Measurements from ENCODE around the gene NRXN3.

The NRXN3 gene

DNA sequence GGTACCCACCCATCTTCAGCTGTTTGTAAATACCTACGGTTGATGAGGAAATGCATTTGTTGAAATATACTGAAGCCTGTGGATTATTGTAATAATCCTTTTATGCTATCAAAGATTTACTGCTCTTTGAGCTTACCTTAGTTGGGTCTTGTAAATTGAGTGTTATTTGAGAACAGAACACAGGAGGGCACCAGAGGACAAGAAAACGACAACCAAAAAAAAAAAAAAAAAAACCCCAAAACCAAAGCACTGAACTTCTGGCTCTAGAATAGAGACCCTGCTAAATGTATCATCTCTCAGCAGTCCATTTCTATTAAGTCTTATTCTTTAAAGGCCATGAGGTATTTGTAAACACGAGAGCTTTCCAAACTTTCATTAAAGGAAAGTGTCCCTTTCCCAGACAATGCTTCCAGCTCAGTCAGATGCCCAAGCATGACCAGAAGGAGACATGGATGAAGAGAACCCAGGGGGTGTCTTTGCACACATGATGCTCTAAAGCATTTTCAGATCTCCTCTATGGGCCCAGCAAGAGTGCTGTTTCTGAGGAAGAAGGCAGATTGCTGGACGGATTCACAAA lies 763.9 kb downstream of the NRXN3 start:
- no peak for TF ChIP-seq GATA3 (IDR thresholded peaks at IDR 0.05; ENCODE audit: low read depth, low read length)
- TF ChIP-seq GATA2 (IDR thresholded peaks at IDR 0.05; ENCODE audit: low read depth, low read length), result no peak

DNA sequence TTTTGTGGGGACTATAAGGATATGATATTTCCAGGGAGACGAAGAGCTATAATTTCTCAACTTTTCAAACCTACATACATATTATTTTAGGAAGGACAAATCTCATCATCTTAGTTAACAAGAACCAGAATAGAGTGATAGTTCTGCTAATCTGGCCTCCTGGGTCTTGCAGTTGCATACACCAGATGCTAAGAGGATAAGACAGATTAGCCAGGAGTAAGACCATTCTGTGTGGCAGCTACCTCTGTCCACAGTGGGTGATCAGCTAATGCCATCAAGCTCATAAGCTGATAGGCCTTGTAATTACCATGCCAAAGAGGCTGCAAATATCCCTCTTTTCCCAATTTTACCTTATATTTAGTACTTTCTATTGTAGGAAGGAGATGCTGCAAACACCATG lies 776.8 kb downstream of the NRXN3 start:
- TF ChIP-seq GATA3 (IDR thresholded peaks at IDR 0.05; ENCODE audit: low read depth, low read length) (no peak), GATA2 (IDR thresholded peaks at IDR 0.05; ENCODE audit: low read depth, low read length) (no peak)

GRCh38 chr14:78947681-78948080 lies 777.5 kb downstream of the NRXN3 start:
- TF ChIP-seq GATA3 (IDR thresholded peaks at IDR 0.05; ENCODE audit: low read depth, low read length), result no peak
- TF ChIP-seq GATA2 (IDR thresholded peaks at IDR 0.05; ENCODE audit: low read depth, low read length), result no peak

GRCh38 chr14:78950649-78951048 lies 780.5 kb downstream of the NRXN3 start:
- no peak for TF ChIP-seq GATA2 (IDR thresholded peaks at IDR 0.05; ENCODE audit: low read depth, low read length)
- no peak for TF ChIP-seq GATA3 (IDR thresholded peaks at IDR 0.05; ENCODE audit: low read depth, low read length)

DNA sequence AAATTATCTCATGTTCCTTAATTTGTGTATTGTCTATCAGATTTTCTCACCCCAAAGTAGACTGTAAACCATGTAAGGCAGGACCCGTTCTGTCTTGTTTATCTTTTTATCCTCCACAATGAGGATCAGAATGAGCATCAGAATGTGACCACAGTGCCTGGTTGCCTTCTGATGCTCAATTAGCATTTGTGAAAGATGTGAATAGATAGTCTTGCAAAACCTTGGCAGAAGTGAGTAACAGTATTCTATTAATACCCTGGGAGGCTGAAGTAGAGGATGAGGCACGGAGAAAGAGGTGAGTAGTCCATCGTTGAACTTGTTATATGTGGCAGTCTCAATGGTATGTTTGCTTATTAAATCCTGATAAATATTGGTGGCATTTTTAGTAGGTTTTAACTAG lies 781.4 kb downstream of the NRXN3 start:
- TF ChIP-seq GATA2 (IDR thresholded peaks at IDR 0.05; ENCODE audit: low read depth, low read length), result no peak
- TF ChIP-seq GATA3 (IDR thresholded peaks at IDR 0.05; ENCODE audit: low read depth, low read length), result no peak

GRCh38 chr14:78959674-78960264 lies 789.6 kb downstream of the NRXN3 start:
- TF ChIP-seq GATA2 (IDR thresholded peaks at IDR 0.05; ENCODE audit: low read depth, low read length), result no peak
- no peak for TF ChIP-seq GATA3 (IDR thresholded peaks at IDR 0.05; ENCODE audit: low read depth, low read length)

GRCh38 chr14:78967111-78967809 lies 797.1 kb downstream of the NRXN3 start:
- no peak for TF ChIP-seq GATA2 (IDR thresholded peaks at IDR 0.05; ENCODE audit: low read depth, low read length)
- no peak for TF ChIP-seq GATA3 (IDR thresholded peaks at IDR 0.05; ENCODE audit: low read depth, low read length)

GRCh38 chr14:78968265-78968664 lies 798.1 kb downstream of the NRXN3 start:
- TF ChIP-seq GATA3 (IDR thresholded peaks at IDR 0.05; ENCODE audit: low read depth, low read length), result no peak
- no peak for TF ChIP-seq GATA2 (IDR thresholded peaks at IDR 0.05; ENCODE audit: low read depth, low read length)

DNA sequence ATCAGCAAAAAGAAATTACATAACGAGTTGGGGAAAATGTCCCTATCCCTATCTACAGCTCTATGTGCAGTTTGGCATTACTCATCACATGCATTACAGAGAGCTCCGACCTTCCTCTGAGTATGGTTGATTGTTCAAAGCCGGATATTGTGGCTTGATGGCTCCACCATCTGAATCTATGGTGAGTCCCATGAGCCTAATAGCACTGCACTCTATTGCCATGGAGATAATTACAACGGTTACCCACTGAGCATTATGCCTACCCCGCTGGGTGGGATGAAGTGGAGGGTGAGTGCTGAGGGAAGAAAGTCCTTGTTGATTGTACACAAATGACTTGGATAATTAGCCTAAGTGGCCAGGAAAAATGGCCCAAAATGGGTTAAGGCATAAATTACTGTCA lies 800.5 kb downstream of the NRXN3 start:
- TF ChIP-seq GATA2 (IDR thresholded peaks at IDR 0.05; ENCODE audit: low read depth, low read length) (no peak), GATA3 (IDR thresholded peaks at IDR 0.05; ENCODE audit: low read depth, low read length) (no peak)

DNA sequence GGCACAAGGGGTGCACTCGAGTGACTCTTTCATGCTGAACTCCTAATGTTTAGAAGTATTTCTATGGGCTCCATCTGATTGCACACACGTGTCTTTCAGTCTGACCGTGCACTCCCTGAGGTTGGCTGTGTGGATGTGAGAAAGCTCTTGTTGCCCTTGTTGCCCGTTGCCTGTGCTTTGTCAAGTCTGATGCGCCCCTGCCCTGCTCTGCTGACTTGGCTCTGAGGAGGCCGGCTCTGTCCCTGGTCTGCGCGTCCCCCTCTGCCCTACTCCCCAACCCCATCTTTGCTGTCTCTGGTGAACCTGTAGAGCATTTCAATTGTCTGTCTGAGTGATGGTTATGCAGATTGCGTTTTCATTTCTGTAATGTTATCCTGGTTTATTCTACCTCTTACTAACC lies 802.3 kb downstream of the NRXN3 start:
- no peak for TF ChIP-seq GATA3 (IDR thresholded peaks at IDR 0.05; ENCODE audit: low read depth, low read length)
- TF ChIP-seq GATA2 (IDR thresholded peaks at IDR 0.05; ENCODE audit: low read depth, low read length), result no peak

DNA sequence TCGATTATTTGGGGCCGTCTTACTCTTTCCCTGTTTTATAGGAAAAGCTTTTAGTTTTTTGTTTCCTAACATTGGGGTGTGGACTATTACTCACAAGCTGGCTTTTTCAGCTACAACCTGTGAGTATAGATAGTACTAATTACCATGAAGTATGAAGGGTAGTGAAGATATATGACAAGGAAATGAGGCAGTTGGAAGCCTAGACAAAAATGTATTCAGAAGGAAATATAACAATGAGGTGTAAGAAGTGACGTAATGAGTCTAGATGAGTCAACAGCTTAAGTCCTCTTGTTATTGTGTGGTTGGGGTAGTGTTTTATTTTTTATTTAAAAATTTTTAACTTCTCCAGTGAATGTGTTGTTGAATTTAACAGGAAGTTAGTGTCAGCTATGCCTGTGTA lies 804.5 kb downstream of the NRXN3 start:
- TF ChIP-seq GATA2 (IDR thresholded peaks at IDR 0.05; ENCODE audit: low read depth, low read length), result no peak
- no peak for TF ChIP-seq GATA3 (IDR thresholded peaks at IDR 0.05; ENCODE audit: low read depth, low read length)

- TF ChIP-seq GATA3 (IDR thresholded peaks at IDR 0.05; ENCODE audit: low read depth, low read length) (no peak), GATA2 (IDR thresholded peaks at IDR 0.05; ENCODE audit: low read depth, low read length) (no peak)
Observed at GRCh38 chr14:78975734-78976133, 805.6 kb downstream of the NRXN3 start.

DNA sequence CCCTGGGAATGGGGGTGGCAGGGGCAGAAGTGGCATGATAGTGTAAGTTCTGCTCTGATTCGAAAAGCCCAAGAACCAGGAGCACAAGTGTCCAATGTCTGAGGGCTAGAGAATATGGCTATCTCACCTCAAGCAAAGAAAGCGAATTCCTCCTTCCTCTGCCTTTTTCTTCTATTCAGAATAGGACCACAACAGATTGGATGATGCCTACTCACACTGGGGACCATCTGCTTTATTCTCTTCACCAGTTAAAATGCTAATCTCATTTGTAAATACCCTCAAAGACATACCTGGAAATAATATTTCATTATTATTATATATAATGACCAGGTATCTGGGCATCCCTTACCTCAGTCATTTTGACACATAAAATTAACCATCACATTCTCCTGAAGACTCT lies 808.7 kb downstream of the NRXN3 start:
- TF ChIP-seq GATA2 (IDR thresholded peaks at IDR 0.05; ENCODE audit: low read depth, low read length), result no peak
- TF ChIP-seq GATA3 (IDR thresholded peaks at IDR 0.05; ENCODE audit: low read depth, low read length), result no peak

- TF ChIP-seq GATA2 (IDR thresholded peaks at IDR 0.05; ENCODE audit: low read depth, low read length) (no peak), GATA3 (IDR thresholded peaks at IDR 0.05; ENCODE audit: low read depth, low read length) (no peak)
Observed at GRCh38 chr14:78982551-78982950, 812.4 kb downstream of the NRXN3 start.

DNA sequence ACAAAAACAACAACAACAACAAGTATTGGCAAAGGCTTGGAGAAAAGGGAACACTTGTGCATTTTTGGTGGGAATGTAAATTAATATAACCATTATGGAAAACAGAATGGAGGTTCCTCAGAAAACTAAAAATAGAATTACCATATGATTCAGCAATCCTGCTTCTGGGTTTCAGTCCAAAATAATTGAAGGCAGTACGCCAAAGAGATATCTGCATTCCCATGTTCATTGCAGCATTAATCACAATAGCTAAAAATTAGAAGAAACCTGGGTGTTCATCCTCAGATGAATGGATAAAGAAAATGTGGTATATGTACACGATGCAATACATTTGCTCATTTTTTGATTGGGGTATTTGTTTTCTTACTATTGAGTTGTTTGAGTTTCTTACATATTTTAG lies 813.0 kb downstream of the NRXN3 start:
- no peak for TF ChIP-seq GATA2 (IDR thresholded peaks at IDR 0.05; ENCODE audit: low read depth, low read length)
- no peak for TF ChIP-seq GATA3 (IDR thresholded peaks at IDR 0.05; ENCODE audit: low read depth, low read length)

All from SH-SY5Y (cell line).